ENCODE results near the gene EDN1.

- TF ChIP-seq EP300 (IDR thresholded peaks at IDR 0.05), result no peak
- TF ChIP-seq POLR2A (IDR thresholded peaks at IDR 0.05), result no peak
These were observed 8.1 kb downstream of the EDN1 start for GRCh38 chr6:12298017-12298978.
